ENCODE results near the gene RIN3. TPM values are rescaled to one million over a fixed set of nuclear protein-coding genes. Genes with fewer than 3 reads are reported as not detected.

Gene RIN3
- total RNA-seq, 1 experiment from 2014 or later: 10.9 TPM

- Histone ChIP-seq H3K27ac (ENCODE audit: low read length) (no peak overlapping the region), H3K4me3 (ENCODE audit: low read depth in 2 of 2, low read length in 2 of 2) (no peak overlapping the region), H3K9me3 (ENCODE audit: control insufficient read depth, insufficient read depth, low read depth, low read length) (no peaks in the 10 kb centered on the region), H3K27me3 (ENCODE audit: control insufficient read depth, insufficient read depth, low read length) (no peaks in the 10 kb centered on the region), H3K4me1 (ENCODE audit: control insufficient read depth, insufficient read depth, low read length) (no peaks in the 10 kb centered on the region), H3K36me3 (ENCODE audit: control insufficient read depth, insufficient read depth, low read length) (no peaks in the 10 kb centered on the region)
- TF ChIP-seq SIN3A (IDR thresholded peaks at IDR 0.05; ENCODE audit: borderline replicate concordance, insufficient read depth, low read depth, low read length) (no peak), POLR2AphosphoS5 (IDR thresholded peaks at IDR 0.05; ENCODE audit: low read depth, low read length) (no peak), TCF7L2 (IDR thresholded peaks at IDR 0.05; ENCODE audit: low read depth, low read length) (no peak), CTCF (IDR thresholded peaks at IDR 0.05) (no peak), REST (IDR thresholded peaks at IDR 0.05; ENCODE audit: insufficient read depth in 1 of 2, low read depth in 2 of 2, low read length in 1 of 2) (no peak)
- no peak for ATAC-seq
- intact Hi-C loops (cut with micrococcal nuclease; ENCODE audit: unreplicated experiment) (no loop called here), in situ Hi-C loops (cut with HindIII; ENCODE audit: low pct_unique_long_range_greater_than_20kb, low sequenced_read_pairs) (no loop called here)
- BruUV-seq (replicated peaks): no TSS peak
- CTCF ChIA-PET: no interaction called here
- no peak for DNase-seq (ENCODE audit: low read depth, low spot score)
- POLR2A ChIA-PET: no interaction called here
Measured at GRCh38 chr14:92658160-92658559, 144.6 kb downstream of the RIN3 start.

GRCh38 chr14:92658684-92659083, 145.1 kb downstream of the RIN3 start:
- TF ChIP-seq CTCF (IDR thresholded peaks at IDR 0.05): no peak
- TF ChIP-seq POLR2AphosphoS5 (IDR thresholded peaks at IDR 0.05; ENCODE audit: low read depth, low read length): no peak
- no peak for TF ChIP-seq SIN3A (IDR thresholded peaks at IDR 0.05; ENCODE audit: borderline replicate concordance, insufficient read depth, low read depth, low read length)
- no peak for TF ChIP-seq REST (IDR thresholded peaks at IDR 0.05; ENCODE audit: insufficient read depth in 1 of 2, low read depth in 2 of 2, low read length in 1 of 2)
- no peak for TF ChIP-seq TCF7L2 (IDR thresholded peaks at IDR 0.05; ENCODE audit: low read depth, low read length)
- ATAC-seq (no peak), DNase-seq (ENCODE audit: low read depth, low spot score) (no peak)
- POLR2A ChIA-PET: no interaction called here
- Histone ChIP-seq H3K4me1 (ENCODE audit: control insufficient read depth, insufficient read depth, low read length) (no peaks in the 10 kb centered on the region), H3K27me3 (ENCODE audit: control insufficient read depth, insufficient read depth, low read length) (no peaks in the 10 kb centered on the region), H3K4me3 (ENCODE audit: low read depth in 2 of 2, low read length in 2 of 2) (no peak overlapping the region), H3K36me3 (ENCODE audit: control insufficient read depth, insufficient read depth, low read length) (no peaks in the 10 kb centered on the region), H3K27ac (ENCODE audit: low read length) (no peak overlapping the region), H3K9me3 (ENCODE audit: control insufficient read depth, insufficient read depth, low read depth, low read length) (no peaks in the 10 kb centered on the region)
- BruUV-seq (replicated peaks): no TSS peak
- in situ Hi-C loops (cut with HindIII; ENCODE audit: low pct_unique_long_range_greater_than_20kb, low sequenced_read_pairs): no loop called here
- CTCF ChIA-PET: no interaction called here
- intact Hi-C loops (cut with micrococcal nuclease; ENCODE audit: unreplicated experiment): no loop called here

Measured in Panc1 (cell line).